Astrocyte (in vitro differentiated cells and primary cell): ENCODE data around the gene TRDN. TPM values are rescaled to one million over a fixed set of nuclear protein-coding genes. Genes with fewer than 3 reads are reported as not detected.

Source experiments
- DNase-seq: peaks from one replicate; pipeline ENCODE4 v3.0.0-alpha.2; 2010; ENCODE audit warnings: low read depth
- FAIRE-seq: peaks from 2 replicates; lab custom pipeline; 2011; peaks lifted over from hg19 to GRCh38; lab: Jason Lieb, UNC
- H2AFZ ChIP-seq: 2 replicates; pipeline ENCODE4 v1.6.0; 2012; ENCODE audit warnings: low read depth, low read length, inconsistent platforms
- H3K27ac ChIP-seq: 2 replicates; pipeline ENCODE4 v1.5.1; 2011; ENCODE audit warnings: low read depth, low read length, inconsistent platforms
- H3K27me3 ChIP-seq: 2 replicates; pipeline ENCODE4 v1.6.0; 2011; ENCODE audit warnings: low read length, inconsistent platforms; ENCODE audit not compliant: insufficient read depth
- H3K36me3 ChIP-seq: 2 replicates; pipeline ENCODE4 v1.5.1; 2011; ENCODE audit warnings: low read length, inconsistent platforms; ENCODE audit not compliant: insufficient read depth
- H3K4me1 ChIP-seq: 2 replicates; pipeline ENCODE4 v1.5.1; 2011; ENCODE audit warnings: low read length, inconsistent platforms; ENCODE audit not compliant: insufficient read depth
- H3K4me2 ChIP-seq: 2 replicates; pipeline ENCODE4 v1.6.0; 2012; ENCODE audit warnings: low read length, inconsistent platforms
- H3K4me3 ChIP-seq: 2 replicates; pipeline ENCODE4 v1.5.1; 2011; ENCODE audit warnings: low read depth, mild to moderate bottlenecking, low read length, inconsistent platforms; ENCODE audit not compliant: insufficient read depth
- H3K79me2 ChIP-seq: 2 replicates; pipeline ENCODE4 v1.6.0; 2012; ENCODE audit warnings: mild to moderate bottlenecking, low read length, inconsistent platforms; ENCODE audit not compliant: insufficient read depth
- H3K9ac ChIP-seq: 2 replicates; pipeline ENCODE4 v1.6.0; 2012; ENCODE audit warnings: mild to moderate bottlenecking, low read length, inconsistent platforms
- H3K9me3 ChIP-seq: 2 replicates; pipeline ENCODE4 v1.5.1; 2012; ENCODE audit warnings: low read depth, mild to moderate bottlenecking, low read length, inconsistent platforms; ENCODE audit not compliant: insufficient read depth
- H4K20me1 ChIP-seq: 2 replicates; pipeline ENCODE4 v1.6.0; 2012; ENCODE audit warnings: low read length, inconsistent platforms; ENCODE audit not compliant: insufficient read depth
- H3K27ac Mint-ChIP-seq: one replicate; pipeline ENCODE4 v1.8.0; 2021; ENCODE audit warnings: mild to moderate bottlenecking, mixed read lengths; ENCODE audit not compliant: unreplicated experiment
- H3K27me3 Mint-ChIP-seq: one replicate; pipeline ENCODE4 v1.8.0; 2021; ENCODE audit warnings: low read depth, mixed read lengths; ENCODE audit not compliant: unreplicated experiment
- H3K36me3 Mint-ChIP-seq: one replicate; pipeline ENCODE4 v1.8.0; 2021; ENCODE audit warnings: low read depth, mixed read lengths; ENCODE audit not compliant: unreplicated experiment
- H3K4me1 Mint-ChIP-seq: one replicate; pipeline ENCODE4 v1.8.0; 2021; ENCODE audit warnings: low read depth, mixed read lengths; ENCODE audit not compliant: unreplicated experiment
- H3K4me3 Mint-ChIP-seq: one replicate; pipeline ENCODE4 v1.8.0; 2021; ENCODE audit warnings: mild to moderate bottlenecking, moderate library complexity, mixed read lengths; ENCODE audit not compliant: unreplicated experiment
- H3K9me3 Mint-ChIP-seq: one replicate; pipeline ENCODE4 v1.8.0; 2021; ENCODE audit warnings: mild to moderate bottlenecking, mixed read lengths; ENCODE audit not compliant: unreplicated experiment
- CTCF ChIP-seq: IDR thresholded peaks from 2 replicates; pipeline ENCODE4 v1.5.1; 2011; ENCODE audit warnings: low read depth, mild to moderate bottlenecking, inconsistent platforms, low read length, moderate library complexity; ENCODE audit not compliant: insufficient read depth
- EZH2 ChIP-seq: IDR thresholded peaks from 2 replicates; pipeline ENCODE4 v1.6.1; 2012; ENCODE audit warnings: mild to moderate bottlenecking, low read length, inconsistent platforms; ENCODE audit not compliant: insufficient read depth
- total RNA-seq: library from RNA; stranded (reverse); gene quantifications from 2 replicates; pipeline ENCODE4 v1.2.1, GENCODE V29; 2021

The TRDN gene
- total RNA-seq, 1 donor from 2014 or later: not detected

- Histone ChIP-seq H2AFZ (no peak overlapping the region), H3K4me2 (no peak overlapping the region), H3K36me3 (no peaks in the 10 kb centered on the region), H3K4me3 (no peak overlapping the region), H3K9ac (no peak overlapping the region), H3K79me2 (no peaks in the 10 kb centered on the region), H3K4me1 (no peaks in the 10 kb centered on the region), H4K20me1 (no peaks in the 10 kb centered on the region), H3K27me3 (no peaks in the 10 kb centered on the region), H3K27ac (no peak overlapping the region), H3K9me3 (no peaks in the 10 kb centered on the region)
- FAIRE-seq (no peak), DNase-seq (no peak)
- H3K36me3 Mint-ChIP-seq: no peaks in the 10 kb centered on the region
- H3K4me3 Mint-ChIP-seq: no peak overlapping the region
- H3K27me3 Mint-ChIP-seq: no peaks in the 10 kb centered on the region
- no peaks in the 10 kb centered on the region for H3K9me3 Mint-ChIP-seq
- peaks cover 6% of the 10 kb centered on the region for H3K4me1 Mint-ChIP-seq
- no peak overlapping the region for H3K27ac Mint-ChIP-seq
- TF ChIP-seq CTCF (no peak), EZH2 (no peak)
Measured at GRCh38 chr6:123547216-123547978, 89.4 kb downstream of the TRDN start.

GRCh38 chr6:123546537-123546936 is 90.2 kb downstream of the TRDN start:
- Mint-ChIP-seq H3K4me3 (no peak overlapping the region), H3K9me3 (no peaks in the 10 kb centered on the region), H3K27me3 (no peaks in the 10 kb centered on the region), H3K4me1 (peaks cover 6% of the 10 kb centered on the region), H3K36me3 (no peaks in the 10 kb centered on the region), H3K27ac (no peak overlapping the region)
- no peak overlapping the region for H3K27ac ChIP-seq
- H3K79me2 ChIP-seq: no peaks in the 10 kb centered on the region
- H4K20me1 ChIP-seq: no peaks in the 10 kb centered on the region
- FAIRE-seq: no peak
- DNase-seq: no peak
- no peaks in the 10 kb centered on the region for H3K9me3 ChIP-seq
- H3K4me1 ChIP-seq: no peaks in the 10 kb centered on the region
- H3K4me3 ChIP-seq: no peak overlapping the region
- H3K27me3 ChIP-seq: no peaks in the 10 kb centered on the region
- no peak overlapping the region for H2AFZ ChIP-seq
- H3K9ac ChIP-seq: no peak overlapping the region
- no peak overlapping the region for H3K4me2 ChIP-seq
- H3K36me3 ChIP-seq: no peaks in the 10 kb centered on the region
- no peak for TF ChIP-seq EZH2
- no peak for TF ChIP-seq CTCF

GRCh38 chr6:123541462-123541861 is 95.3 kb downstream of the TRDN start:
- DNase-seq (no peak), FAIRE-seq (no peak)
- Histone ChIP-seq H2AFZ (no peak overlapping the region), H3K27me3 (no peaks in the 10 kb centered on the region), H3K4me2 (no peak overlapping the region), H3K79me2 (no peaks in the 10 kb centered on the region), H3K9ac (no peak overlapping the region), H4K20me1 (no peaks in the 10 kb centered on the region), H3K9me3 (no peaks in the 10 kb centered on the region), H3K27ac (no peak overlapping the region), H3K36me3 (no peaks in the 10 kb centered on the region), H3K4me3 (no peak overlapping the region), H3K4me1 (no peaks in the 10 kb centered on the region)
- H3K27me3 Mint-ChIP-seq: no peaks in the 10 kb centered on the region
- no peak overlapping the region for H3K4me3 Mint-ChIP-seq
- TF ChIP-seq EZH2 (no peak), CTCF (no peak)
- H3K36me3 Mint-ChIP-seq: no peaks in the 10 kb centered on the region
- H3K27ac Mint-ChIP-seq: no peak overlapping the region
- no peaks in the 10 kb centered on the region for H3K9me3 Mint-ChIP-seq
- no peaks in the 10 kb centered on the region for H3K4me1 Mint-ChIP-seq
